GM06990 (cell line): Measurements from ENCODE around the gene IL37.
"Not testable (repeated sequence)": the region's sequence is repeated elsewhere in the genome, so short reads cannot be mapped to it uniquely, and the experiment has no call there.

ENCODE experiments used
- DNase-seq: peaks from one replicate; pipeline ENCODE4 v3.0.0-alpha.2; 2011; ENCODE audit not compliant: insufficient read length; ENCODE audit errors: extremely low read depth
- H3K27me3 ChIP-seq: replicated peaks from 2 replicates; pipeline ENCODE4 v1.6.0; 2011; ENCODE audit warnings: low read length; ENCODE audit not compliant: control insufficient read depth, insufficient read depth
- H3K36me3 ChIP-seq: 2 replicates; pipeline ENCODE4 v1.5.1; 2011; ENCODE audit warnings: low read length; ENCODE audit not compliant: control insufficient read depth, insufficient read depth
- H3K4me3 ChIP-seq: replicated peaks from 2 replicates; pipeline ENCODE4 v1.5.1; 2011; ENCODE audit warnings: low read depth, mild to moderate bottlenecking, control low read depth, low read length
- TF ChIP-seq, protein P1 (sequence below): IDR thresholded peaks from 2 replicates; pipeline ENCODE4 v1.5.1; 2011; ENCODE audit warnings: low read length, control low read depth, mild to moderate bottlenecking, inconsistent platforms; ENCODE audit not compliant: insufficient read depth, poor library complexity, severe bottlenecking

The IL37 gene

DNA sequence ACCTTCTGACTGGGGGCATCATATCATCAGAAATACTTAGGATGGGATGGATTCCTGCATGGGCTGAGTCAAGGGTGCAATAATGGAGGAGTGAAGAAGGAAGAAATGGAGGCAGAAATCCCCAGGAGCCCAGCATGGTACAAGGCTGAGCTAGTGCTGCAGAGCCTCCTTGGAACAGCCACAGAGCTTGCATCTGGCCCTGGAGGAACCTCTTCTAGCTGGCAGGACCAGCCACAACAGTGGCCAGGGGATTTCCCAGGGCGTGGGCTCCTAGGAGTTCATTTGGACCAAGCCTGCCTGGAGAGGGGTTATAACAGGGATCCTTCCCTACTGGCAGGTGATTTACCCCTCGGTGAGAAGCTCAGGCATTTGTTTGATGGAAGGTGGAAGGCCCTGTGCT is 4.7 kb upstream of the IL37 start:
- no peak for DNase-seq
- TF ChIP-seq, protein P1, sequence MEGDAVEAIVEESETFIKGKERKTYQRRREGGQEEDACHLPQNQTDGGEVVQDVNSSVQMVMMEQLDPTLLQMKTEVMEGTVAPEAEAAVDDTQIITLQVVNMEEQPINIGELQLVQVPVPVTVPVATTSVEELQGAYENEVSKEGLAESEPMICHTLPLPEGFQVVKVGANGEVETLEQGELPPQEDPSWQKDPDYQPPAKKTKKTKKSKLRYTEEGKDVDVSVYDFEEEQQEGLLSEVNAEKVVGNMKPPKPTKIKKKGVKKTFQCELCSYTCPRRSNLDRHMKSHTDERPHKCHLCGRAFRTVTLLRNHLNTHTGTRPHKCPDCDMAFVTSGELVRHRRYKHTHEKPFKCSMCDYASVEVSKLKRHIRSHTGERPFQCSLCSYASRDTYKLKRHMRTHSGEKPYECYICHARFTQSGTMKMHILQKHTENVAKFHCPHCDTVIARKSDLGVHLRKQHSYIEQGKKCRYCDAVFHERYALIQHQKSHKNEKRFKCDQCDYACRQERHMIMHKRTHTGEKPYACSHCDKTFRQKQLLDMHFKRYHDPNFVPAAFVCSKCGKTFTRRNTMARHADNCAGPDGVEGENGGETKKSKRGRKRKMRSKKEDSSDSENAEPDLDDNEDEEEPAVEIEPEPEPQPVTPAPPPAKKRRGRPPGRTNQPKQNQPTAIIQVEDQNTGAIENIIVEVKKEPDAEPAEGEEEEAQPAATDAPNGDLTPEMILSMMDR, result no peak
- Histone ChIP-seq H3K27me3 (no peaks in the 10 kb centered on the region), H3K4me3 (no peak overlapping the region), H3K36me3 (no peaks in the 10 kb centered on the region)

DNA sequence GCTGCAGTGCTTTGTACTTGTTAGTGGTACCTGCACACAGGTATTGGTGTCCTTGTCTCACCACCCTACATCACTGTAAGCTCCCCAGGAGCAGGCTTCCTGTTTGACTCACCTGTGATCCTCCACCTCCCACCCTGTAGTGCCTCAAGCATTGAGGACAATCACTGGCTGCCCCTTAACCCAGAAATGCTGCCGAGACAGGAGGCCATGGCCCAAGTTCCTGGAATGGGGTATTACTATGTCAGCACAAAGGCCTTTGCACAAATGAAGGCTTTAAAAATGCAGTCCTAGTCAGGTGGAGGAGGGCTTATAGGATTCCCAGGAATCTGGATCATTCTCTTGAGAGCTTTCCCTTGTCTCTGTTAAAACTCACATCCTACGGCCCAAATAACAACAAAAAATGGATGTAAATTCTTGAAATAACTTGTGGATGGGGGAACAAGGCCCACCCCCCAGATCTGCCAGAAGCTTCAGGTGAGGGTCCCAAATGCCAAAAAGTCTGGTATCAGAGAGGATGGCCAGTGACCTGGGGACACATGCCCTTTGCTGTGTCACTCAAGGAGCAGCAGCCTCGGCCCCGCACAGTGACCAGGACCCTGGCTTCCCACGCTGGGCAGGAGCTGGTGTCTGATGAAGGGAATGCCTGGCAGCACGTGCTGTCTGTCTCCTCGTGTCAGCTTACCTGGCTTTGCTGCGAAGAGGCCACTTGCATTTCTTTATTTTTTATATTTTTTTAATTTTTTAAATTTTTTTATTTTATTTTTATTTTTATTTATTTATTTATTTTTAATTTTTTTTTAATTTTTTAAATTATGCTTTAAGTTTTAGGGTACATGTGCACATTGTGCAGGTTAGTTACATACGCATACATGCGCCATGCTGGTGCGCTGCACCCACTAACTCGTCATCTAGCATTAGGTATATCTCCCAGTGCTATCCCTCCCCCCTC is 3.7 kb upstream of the IL37 start:
- TF ChIP-seq, protein P1, result no peak
- Histone ChIP-seq H3K4me3 (no peak overlapping the region), H3K27me3 (no peaks in the 10 kb centered on the region), H3K36me3 (no peaks in the 10 kb centered on the region)
- no peak for DNase-seq

DNA sequence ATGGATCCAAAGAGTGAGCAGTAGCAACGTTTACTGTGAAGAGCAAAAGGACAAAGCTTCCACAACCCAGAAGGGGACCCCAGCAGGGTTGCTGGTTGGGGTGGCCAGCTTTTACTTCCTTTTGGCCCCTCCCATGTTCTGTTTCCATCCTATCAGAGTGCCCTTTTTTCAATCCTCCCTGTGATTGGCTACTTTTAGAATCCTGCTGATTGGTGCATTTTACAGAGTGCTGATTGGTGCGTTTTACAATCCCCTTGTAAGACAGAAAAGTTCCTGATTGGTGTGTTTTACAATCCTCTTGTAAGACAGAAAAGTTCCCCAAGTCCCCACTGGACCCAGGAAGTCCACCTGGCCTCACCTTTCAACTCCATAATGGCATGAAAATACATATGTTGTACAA is 2.4 kb upstream of the IL37 start:
- not testable (repeated sequence) for H3K27me3 ChIP-seq, DNase-seq, H3K4me3 ChIP-seq, H3K36me3 ChIP-seq

GRCh38 chr2:112910219-112910618 is 746 bp upstream of the IL37 start:
- TF ChIP-seq, protein P1, result no peak
- Histone ChIP-seq H3K27me3 (no peaks in the 10 kb centered on the region), H3K4me3 (no peak overlapping the region), H3K36me3 (no peaks in the 10 kb centered on the region)
- no peak for DNase-seq

GRCh38 chr2:112912403-112912802 is 1.4 kb downstream of the IL37 start:
- H3K4me3 ChIP-seq, result no peak overlapping the region

More at GRCh38 chr2:112912403-112912802, 1.4 kb downstream of the IL37 start:
- TF ChIP-seq, protein P1, result no peak
- H3K27me3 ChIP-seq, result no peaks in the 10 kb centered on the region
- H3K36me3 ChIP-seq, result no peaks in the 10 kb centered on the region
- DNase-seq, result no peak
